Stimulated activated CD8-positive, alpha-beta memory T cell treated with anti-CD3 and anti-CD28 coated beads, Interleukin-2, amount 100 ng/mL, for 48 hours (primary cell): Measurements from ENCODE around the gene NOX5.
"Not testable (repeated sequence)": the region's sequence is repeated elsewhere in the genome, so short reads cannot be mapped to it uniquely, and the experiment has no call there.

Source experiments
- DNase-seq, 2 donors: peaks; one replicate each; pipeline ENCODE4 v3.0.0-alpha.2; 2020; ENCODE audit warnings: low read depth in 2 of 2

Gene NOX5, protein sequence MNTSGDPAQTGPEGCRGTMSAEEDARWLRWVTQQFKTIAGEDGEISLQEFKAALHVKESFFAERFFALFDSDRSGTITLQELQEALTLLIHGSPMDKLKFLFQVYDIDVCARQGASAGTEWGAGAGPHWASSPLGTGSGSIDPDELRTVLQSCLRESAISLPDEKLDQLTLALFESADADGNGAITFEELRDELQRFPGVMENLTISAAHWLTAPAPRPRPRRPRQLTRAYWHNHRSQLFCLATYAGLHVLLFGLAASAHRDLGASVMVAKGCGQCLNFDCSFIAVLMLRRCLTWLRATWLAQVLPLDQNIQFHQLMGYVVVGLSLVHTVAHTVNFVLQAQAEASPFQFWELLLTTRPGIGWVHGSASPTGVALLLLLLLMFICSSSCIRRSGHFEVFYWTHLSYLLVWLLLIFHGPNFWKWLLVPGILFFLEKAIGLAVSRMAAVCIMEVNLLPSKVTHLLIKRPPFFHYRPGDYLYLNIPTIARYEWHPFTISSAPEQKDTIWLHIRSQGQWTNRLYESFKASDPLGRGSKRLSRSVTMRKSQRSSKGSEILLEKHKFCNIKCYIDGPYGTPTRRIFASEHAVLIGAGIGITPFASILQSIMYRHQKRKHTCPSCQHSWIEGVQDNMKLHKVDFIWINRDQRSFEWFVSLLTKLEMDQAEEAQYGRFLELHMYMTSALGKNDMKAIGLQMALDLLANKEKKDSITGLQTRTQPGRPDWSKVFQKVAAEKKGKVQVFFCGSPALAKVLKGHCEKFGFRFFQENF

DNA sequence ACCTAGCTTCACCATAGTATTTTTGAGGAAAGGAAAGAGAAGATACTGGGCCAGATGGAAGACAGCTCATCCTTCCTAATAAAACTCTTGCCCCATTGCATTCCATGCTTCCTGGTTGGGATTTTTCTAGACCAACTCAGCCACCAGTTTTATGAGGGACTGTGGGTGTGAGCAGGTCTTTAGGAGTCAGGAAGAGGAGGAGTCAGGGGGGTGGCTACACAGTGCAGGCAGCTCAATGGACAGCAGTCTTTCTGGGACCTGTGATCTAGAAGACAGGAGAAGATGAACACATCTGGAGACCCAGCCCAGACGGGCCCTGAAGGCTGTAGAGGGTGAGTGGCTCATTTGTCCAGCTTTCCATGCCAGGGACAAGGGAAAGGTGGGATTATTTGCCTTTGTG, at the start of gene NOX5:
Gene NOX5 (plus strand): TSS at position 242 of the 400 bp plus-strand sequence. CDS start 41 bp downstream, at position 283.
- DNase-seq, result no peak

DNA sequence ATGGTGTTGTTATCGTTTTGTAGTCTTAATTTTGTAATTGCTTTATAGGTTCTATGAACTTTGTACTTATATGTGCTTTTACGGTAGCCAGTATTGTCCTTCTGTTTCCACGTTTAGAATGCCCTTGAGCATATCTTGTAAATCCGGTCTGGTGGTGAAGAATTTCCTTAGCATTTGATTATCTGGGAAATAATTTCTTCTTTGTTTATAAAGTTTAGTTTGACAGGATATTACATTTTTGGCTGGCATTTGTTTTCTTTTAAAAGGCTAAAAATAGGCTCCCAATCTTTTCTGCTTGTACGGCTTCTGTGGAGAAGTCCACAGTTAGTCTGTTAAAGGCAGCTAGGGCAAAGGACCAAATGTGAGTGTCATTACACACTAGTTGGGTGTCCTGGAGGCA, 47.5 kb upstream of the NOX5 start:
- no peak for DNase-seq

DNA sequence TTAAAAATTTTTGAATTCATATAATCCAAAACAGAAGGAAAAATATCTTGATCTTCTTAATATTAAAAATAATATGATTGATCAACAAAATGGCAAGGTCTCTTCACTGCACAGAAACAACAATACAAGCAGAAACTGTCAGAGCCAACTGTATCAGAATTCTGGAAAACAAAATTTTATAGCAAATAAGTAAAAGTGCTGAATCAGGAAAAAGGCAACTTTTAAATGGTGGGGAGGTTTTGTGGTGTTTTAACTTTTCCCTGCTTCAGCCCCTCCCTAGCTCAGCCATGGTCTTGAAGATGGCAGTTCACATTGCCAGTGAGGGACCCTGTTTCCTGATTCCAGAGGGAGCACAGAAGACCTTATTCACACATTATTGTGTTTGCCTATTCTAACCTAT, 46.5 kb upstream of the NOX5 start:
- no peak for DNase-seq

DNA sequence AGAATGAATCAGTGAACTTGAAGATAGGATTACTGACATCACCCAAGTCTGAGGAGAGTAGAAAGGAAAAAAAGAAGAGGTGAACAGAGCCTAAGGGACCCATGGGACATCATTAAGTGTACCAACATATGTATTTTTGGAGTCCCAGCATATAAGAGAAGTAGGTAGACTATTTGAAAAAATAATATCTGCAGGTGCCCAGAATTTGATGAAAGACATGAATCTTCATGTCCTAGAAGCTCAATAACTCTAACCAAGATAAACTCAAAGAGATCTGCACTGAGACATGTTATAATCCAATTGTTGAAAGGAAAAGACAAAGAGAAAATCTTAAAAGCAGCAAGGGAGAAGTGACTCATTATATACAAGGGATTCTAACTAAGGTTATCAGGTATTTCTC, 45.2 kb upstream of the NOX5 start:
- no peak for DNase-seq

DNA sequence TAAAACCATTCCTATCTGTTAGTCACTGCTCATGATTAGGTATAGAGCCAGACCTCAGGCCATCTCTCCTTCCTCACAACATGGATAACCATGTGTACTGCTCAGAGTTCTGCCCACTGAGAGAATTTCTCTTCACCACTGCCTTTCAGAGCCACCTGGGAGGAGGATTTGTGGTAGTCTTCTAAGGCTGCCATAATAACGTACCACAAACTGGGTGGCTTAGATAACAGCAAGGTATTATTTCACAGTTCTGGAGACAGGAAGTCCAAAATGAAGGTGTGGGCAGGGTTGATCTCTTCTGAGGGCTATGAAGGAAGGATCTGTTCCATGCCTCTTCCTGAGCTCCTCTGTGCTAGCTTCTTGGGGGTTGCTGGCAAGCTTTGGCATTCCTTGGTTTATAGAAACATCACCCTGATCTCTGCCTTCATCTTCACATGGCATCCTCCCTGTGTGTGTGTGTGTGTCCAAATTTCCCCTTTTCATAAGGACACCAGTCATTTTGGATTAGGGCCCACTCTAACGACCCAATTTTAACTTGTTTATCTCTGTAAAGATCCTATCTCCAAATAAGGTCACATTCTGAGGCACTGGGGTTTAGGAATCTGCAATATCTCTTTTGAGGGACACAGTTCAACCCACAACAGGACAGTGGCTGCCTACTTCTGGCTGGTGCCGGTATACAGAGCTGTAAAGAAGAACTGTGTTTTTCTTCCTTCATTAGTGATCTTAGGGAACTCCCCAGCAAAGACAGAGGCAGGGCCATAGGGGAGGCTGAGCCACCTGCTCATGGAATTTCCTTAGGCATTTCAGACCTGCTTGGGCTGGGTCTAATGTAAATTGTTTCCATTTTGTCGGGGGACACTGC, 42.1 kb upstream of the NOX5 start:
- DNase-seq, result no peak

DNA sequence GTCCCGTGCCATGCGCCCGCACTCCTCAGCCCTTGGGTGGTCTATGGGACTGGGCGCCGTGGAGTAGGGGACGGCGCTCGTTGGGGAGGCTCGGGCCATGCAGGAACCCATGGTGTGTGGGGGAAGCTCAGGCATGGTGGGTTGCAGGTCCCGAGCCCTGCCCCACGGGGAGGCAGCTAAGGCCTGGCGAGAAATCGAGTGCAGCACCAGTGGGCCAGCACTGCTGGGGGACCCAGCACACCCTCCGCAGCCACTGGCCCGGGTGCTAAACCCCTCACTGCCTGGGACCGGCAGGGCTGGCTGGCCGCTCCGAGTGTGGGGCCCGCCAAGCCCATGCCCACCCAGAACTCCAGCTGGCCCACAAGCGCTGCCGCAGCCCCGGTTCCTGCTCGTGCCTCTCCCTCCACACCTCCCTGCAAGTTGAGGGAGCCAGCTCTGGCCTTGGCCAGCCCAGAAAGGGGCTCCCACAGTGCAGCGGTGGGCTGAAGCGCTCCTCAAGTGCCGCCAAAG, 38.8 kb upstream of the NOX5 start:
- DNase-seq, result not testable (repeated sequence)

DNA sequence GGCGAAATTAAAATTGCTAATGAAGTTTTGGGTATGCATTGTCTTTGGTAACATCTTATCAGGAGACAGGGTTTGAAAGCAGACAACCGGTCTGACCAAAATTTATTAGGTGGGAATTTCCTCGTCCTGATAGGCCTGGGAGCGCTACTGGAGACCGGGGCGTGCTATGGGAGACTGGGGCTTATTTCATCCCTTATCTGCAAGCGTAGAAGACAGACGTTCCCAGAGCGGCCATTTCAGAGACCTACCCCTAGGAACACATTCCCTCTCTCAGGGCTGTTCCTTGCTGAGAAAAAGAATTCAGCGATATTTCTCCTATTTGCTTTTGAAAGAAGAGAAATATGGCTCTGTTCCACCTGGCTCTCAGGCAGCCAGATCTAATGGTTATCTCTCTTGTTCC, 37.1 kb upstream of the NOX5 start:
- DNase-seq, result not testable (repeated sequence)

DNA sequence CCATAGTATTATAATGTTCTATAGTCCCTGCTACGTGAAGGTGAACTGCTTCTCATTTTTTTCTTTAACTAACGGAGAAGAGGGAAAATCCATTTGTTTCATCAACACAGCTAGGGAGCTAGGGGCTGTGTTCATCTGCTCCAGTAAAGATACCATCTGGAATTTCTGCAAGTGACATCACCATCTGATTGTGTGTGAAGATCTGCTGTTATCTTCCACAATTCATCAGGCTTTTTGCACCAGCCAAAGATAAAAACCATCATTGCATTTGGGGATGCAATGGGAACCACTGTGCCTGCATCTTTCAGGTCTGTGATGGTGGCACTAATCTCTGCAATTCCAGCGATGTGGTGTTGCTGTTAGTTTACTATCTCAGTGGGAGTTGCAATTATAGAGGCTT, 35.5 kb upstream of the NOX5 start:
- no peak for DNase-seq

DNA sequence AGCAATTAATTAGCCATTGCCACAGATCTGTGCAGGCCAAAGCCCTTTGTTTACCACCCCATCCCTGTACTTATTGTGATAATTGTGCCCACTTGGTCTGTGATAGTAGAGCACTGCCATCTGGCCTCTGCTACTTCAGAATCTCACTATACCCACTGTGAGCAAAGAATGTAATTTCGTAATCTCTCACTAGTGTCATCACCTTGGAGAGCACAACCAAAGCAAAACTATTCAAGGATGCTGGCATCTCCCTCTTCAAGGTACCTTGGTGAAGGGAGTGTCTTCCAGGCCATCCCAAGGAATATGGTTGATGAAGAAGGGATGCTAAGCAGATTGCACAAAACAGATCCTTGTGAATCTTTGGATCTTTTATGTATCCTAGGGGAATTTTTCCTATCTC, 34.7 kb upstream of the NOX5 start:
- no peak for DNase-seq

DNA sequence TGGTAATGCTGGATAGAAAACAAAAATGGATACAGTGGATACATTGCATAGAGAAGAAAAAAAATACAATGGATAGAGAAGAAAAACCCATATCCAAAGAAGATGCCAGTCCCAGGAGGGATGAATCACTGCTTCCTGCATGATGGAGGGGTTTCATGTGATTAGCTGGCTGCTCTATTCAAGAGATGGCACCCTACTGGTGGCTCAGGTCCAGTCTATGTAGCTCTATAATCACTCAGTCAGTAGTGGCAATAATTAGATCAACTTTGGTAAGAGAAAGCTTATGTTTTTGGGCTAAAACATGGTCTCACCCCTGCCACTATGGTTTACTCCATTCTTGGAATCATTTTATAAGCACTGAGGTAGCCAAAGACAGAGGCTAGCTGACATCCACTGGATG, 33.7 kb upstream of the NOX5 start:
- no peak for DNase-seq

DNA sequence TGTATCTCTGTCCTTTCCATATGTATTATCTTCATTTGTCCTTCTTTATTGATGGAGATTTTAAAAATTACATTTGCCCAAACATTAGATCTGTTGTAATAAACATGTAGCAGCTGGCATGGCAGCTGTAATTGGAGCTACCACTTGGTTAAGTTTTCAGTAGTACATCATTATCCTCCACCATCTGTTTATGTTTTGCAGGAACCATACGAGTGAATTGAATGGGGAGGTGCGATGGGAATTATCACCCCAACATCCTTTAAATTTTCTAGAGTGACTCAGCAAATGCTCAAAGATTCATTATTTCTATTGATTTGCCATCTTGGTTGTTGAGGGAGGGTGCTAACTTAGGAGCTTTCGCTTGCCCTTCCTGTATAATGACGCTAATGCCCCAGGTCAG, 32.6 kb upstream of the NOX5 start:
- no peak for DNase-seq

DNA sequence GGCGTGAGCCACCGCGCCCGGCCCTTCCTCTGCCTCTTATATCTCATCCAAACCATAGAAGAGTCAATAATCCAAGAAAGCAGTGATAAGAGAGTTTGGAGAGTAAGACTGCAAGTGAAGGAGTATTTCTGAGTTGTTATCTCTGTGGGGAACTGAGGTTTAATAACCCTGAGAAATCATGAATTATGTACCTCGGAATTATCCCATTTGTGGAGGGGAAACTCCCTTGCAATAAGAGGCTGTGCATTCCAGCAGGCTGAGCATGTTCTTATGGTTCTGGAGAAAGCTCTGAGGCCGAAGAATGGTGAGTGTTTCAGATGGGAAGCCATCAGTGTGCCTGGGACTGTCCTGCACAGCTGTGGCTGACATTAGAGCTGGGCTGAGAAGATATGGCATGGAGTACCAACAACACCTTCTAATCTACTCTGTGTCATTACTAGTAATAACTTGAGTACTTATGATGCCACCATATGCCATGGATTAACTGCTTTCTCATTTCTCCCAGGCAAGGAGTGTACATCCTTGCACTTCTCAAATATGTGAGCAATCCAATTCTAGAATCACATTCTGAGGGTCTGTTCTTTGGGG, 31.4 kb upstream of the NOX5 start:
- no peak for DNase-seq

DNA sequence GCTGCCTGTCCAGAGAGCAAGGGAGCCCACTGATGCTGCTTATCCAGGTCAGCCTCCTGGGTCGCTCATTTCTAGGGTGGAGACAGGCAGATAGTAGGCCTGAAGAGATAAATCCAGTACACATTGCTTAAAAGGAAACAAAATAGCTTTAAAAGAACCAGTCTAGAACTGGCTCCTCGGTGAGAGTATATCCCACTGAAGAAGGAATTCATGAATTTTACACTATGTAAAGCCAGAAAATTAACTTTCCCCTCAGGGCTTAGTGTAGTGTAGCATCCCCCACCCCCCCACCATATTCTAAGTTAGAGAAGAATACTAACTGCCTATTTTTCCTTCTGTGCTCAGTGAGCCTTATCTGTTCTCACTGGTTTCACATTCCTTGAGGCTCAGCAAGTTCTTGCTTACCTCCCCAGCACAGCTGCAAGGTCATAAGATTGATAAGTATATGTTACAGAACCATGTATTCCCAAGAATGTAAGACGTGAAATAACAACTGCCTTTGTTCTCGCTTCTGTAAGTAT, 30.5 kb upstream of the NOX5 start:
- DNase-seq, result no peak

DNA sequence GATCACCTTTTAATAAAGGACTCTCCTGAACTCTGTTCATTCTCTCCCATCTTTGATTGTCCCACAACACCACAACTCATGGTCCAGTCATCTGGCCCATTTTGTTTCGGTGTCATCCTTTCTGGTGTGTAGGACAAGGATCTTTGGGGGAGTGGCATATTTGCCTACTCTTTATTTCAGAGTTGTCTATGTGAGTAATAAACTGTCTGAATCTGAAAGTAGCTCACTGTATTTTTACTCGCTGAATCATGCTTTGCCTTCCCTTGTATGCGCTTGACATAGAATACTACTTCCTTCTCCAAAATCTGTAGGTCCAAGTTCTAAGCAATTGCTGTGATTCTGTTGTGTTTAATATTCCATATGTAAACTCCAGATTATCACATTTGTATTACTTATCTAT, 29.9 kb upstream of the NOX5 start:
- no peak for DNase-seq

DNA sequence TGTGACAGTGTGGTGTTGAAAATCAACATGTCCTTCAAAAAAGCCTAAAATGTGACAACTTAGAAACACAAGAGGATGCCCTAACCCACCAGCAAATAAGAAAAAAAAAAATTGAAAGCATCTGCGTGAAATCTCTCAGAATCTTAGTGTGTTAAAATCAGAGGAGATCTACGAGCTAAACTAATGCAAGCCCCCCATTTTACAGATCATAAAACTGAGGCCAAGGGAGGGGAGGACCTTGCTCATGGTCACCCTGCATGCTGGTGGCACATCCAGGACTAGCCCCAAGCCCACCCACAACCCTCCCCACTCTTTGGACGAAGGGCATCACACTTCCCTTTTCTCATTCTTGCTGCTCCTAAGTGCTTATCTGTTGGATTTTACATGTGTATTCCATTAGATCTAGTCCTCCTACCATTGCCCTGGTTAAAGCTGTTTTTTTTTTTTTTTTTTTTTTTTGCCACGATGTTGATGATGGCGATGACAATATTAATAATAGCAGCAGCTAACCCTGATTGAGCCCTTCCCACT, 29.1 kb upstream of the NOX5 start:
- DNase-seq, result no peak

DNA sequence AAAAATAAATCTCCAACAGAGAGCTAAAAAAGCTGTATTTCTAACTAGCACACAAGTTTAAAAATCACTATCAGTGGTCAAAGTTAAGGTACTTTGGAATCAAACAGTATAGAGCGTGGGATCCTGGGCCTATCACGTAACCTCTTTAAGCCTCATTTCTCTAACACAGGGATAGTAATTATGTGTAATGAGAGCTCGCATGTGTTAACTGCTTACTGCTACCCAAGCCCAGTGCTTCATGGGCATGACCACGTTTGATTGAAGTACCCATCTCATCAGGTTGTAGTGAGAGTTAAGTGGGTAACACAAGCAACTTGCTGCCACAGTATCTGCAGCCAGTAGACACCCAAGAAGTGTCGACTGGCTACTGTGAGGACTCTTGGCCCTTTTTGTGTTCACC, 28.2 kb upstream of the NOX5 start:
- no peak for DNase-seq

DNA sequence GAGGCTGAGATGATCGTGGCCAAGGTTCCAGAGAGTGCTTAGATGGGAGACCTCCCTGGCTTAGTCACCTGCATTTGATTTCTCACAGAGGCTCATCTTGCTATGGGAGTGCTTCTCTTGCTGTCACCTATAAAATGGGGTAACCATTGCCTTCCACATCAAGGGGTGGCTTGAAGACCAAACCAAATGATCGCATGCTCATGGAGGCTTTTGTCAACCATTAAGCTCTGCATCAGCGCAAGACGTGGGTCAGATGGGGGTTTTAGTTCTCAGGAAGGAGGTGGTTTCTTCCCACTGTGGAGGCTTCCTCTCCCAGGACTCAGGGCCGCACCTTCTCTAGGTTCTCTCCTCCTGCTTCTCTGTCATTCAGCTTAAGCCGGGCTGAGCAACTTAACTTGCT, 27.4 kb upstream of the NOX5 start:
- DNase-seq, result no peak

DNA sequence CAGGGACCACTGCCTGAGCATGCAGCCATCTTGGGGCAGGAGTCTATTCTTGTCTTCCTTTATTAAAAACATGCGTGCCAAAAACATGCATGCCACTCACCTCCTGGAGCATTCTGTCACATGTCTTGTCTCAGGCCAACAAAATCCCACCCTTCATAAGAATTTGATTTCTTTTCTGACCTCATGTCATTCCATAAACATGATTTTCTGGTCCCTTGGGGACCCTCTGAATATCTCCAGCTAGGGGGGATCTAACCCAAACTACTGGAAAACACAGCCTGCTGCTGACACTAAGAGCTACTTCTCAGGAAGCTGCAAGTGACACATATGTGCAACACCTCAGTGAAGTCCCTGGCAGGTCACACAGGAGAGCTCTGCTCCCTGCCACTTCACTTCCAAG, 26.8 kb upstream of the NOX5 start:
- no peak for DNase-seq

DNA sequence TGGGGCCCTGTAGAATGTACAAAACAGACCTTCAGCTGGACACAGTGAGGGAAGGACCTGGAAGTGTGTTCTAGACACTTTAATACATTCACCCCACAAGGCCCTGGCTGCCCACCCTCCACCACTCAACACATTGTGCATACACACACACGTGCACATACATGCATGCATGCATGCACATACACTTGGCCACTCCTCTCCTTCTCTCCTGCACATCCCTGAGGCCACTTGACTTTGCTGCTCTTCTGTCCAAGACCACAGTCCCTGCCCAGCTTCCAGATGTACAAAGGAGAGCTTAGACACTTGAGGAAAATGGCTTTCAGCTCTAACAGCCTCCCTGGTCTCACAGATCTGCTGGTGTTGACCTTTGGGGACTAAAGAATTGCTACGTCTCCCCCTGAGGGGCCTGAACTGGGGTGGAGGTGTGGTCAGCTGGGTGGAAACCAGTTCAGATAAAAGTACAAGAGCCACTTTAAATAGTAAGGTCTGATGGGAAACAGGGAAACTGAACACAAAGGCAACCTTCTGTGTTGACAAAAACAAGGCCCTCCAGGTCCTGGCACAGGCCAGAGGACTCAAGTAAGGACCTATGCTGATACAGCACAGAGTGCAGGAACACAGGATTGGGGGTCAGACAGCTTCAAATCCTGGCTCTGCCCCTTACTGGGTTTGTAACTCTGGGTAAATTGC, 24.8 kb upstream of the NOX5 start:
- DNase-seq, result no peak

DNA sequence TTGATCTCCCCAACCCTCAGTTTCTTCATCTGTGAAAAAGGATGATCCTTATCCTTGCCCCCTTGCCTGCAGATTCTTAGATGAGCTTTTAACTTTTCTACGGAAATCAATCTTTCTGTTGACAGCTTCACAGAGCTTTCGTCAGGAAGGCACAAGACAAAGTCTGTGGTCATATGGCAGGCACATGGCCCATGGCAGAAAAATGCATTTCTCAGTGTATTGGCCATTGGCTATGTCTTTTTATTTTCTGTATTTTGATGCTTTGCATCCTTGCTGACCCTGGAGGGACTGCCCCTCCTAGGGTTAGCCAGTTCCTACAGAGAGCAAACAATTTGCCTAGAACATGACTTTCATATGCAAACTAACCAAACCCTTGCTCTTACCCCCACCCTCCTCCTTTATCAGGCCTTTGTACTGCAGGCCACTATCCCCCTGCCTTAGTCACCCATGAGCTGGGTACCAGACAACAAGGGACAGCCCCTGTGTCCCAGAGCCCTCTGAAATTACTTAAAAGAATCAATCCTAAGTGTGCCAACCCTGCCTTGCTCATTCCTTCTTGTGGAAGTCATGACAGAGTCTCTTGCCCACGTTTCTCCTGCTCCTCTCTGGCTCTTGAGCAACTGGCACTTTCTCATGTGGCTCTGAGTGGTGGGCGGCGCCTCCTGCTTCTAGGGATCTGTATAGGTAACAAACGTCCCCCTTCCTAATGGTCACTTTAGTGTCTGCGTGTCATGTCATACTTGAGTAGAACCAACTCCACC, 24.1 kb upstream of the NOX5 start:
- DNase-seq, result no peak
